ENCODE data around the gene MYL12B.

MYL12B gene

GRCh38 chr18:3230401-3231334 is 31.3 kb upstream of the MYL12B start:
- no peaks in the 10 kb centered on the region for H3K36me3 ChIP-seq (ENCODE audit: control insufficient read depth in 2 of 2, insufficient read depth in 1 of 2, low read length in 2 of 2)
- H3K4me3 ChIP-seq (ENCODE audit: low read depth, low read length), result no peak overlapping the region
- ChIA-PET CTCF (no interaction called here), POLR2A (interaction anchor here (0.7 kb wide), 1 partner anchor 407 kb away, joined by 3 read pairs; no protein-coding TSS in a partner anchor)
- H3K9me3 ChIP-seq (ENCODE audit: control insufficient read depth, insufficient read depth, low read depth, low read length), result no peaks in the 10 kb centered on the region
- no peak overlapping the region for H3K27ac ChIP-seq (ENCODE audit: extremely low read depth, low read depth, low read length)
- TF ChIP-seq ZNF768 (tag by site-specific recombination; IDR thresholded peaks at IDR 0.05) (peak; percentile 39; the same call in 1 of the 2 replicates), ZBTB10 (tag by site-specific recombination; IDR thresholded peaks at IDR 0.05) (no peak)
- no peaks in the 10 kb centered on the region for H3K4me1 ChIP-seq (ENCODE audit: control insufficient read depth, insufficient read depth, low read length)

DNA sequence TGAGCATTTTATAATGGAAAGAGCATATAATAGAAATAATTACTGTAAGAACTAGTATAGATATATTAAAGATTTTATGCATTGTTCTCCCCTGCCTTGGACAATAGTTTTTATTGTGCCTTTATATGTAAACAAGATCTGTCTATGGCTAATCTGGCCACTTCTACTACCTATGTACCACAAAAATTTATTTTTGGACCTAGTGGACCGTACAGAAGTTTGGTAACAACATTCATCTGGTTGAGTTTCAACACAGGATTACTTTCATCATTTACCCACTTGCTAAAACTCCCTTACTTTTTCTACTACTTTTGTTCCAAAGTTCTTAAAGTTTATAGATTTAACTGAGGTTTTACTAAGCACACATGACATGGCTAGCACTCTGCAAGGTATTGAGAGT is 28.9 kb upstream of the MYL12B start:
- H3K9me3 ChIP-seq (ENCODE audit: control insufficient read depth, insufficient read depth, low read depth, low read length), result no peaks in the 10 kb centered on the region
- H3K4me1 ChIP-seq (ENCODE audit: control insufficient read depth, insufficient read depth, low read length), result no peaks in the 10 kb centered on the region
- no peak overlapping the region for H3K27ac ChIP-seq (ENCODE audit: extremely low read depth, low read depth, low read length)
- ChIA-PET CTCF (interaction anchor here (0.6 kb wide), 1 partner anchor 13 kb away, joined by 3 read pairs; no protein-coding TSS in a partner anchor), POLR2A (no interaction called here)
- no peak overlapping the region for H3K4me3 ChIP-seq (ENCODE audit: low read depth, low read length)
- TF ChIP-seq ZNF610 (tag by site-specific recombination; IDR thresholded peaks at IDR 0.05; ENCODE audit: borderline replicate concordance), result no peak
- no peak for TF ChIP-seq ZNF354C (tag by site-specific recombination; IDR thresholded peaks at IDR 0.05; ENCODE audit: borderline replicate concordance, low read depth)
- no peak for TF ChIP-seq ZNF292 (tag by site-specific recombination; IDR thresholded peaks at IDR 0.05; ENCODE audit: borderline replicate concordance, low read depth)
- no peak for TF ChIP-seq ZNF18 (tag by site-specific recombination; IDR thresholded peaks at IDR 0.05)
- TF ChIP-seq ZNF140 (tag by site-specific recombination; IDR thresholded peaks at IDR 0.05), result no peak
- TF ChIP-seq ZNF426 (tag by site-specific recombination; IDR thresholded peaks at IDR 0.05), result no peak
- TF ChIP-seq ZNF626 (tag by site-specific recombination; IDR thresholded peaks at IDR 0.05), result no peak
- no peaks in the 10 kb centered on the region for H3K36me3 ChIP-seq (ENCODE audit: control insufficient read depth in 2 of 2, insufficient read depth in 1 of 2, low read length in 2 of 2)

GRCh38 chr18:3233433-3234168 is 28.3 kb upstream of the MYL12B start:
- TF ChIP-seq ZNF223 (tag by site-specific recombination; IDR thresholded peaks at IDR 0.05), result no peak
- TF ChIP-seq ZNF211 (tag by site-specific recombination; IDR thresholded peaks at IDR 0.05; ENCODE audit: low read depth), result no peak
- TF ChIP-seq, protein P1, sequence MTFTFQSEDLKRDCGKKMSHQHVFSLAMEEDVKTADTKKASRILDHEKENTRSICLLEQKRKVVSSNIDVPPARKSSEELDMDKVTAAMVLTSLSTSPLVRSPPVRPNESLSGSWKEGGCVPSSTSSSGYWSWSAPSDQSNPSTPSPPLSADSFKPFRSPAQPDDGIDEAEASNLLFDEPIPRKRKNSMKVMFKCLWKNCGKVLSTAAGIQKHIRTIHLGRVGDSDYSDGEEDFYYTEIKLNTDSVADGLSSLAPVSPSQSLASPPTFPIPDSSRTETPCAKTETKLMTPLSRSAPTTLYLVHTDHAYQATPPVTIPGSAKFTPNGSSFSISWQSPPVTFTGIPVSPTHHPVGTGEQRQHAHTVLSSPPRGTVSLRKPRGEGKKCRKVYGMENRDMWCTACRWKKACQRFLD (tag by site-specific recombination; IDR thresholded peaks at IDR 0.05), result no peak
- no peak for TF ChIP-seq ZNF311 (tag by site-specific recombination; IDR thresholded peaks at IDR 0.05; ENCODE audit: borderline replicate concordance)
- no peak for TF ChIP-seq ZBTB7A (tag by site-specific recombination; IDR thresholded peaks at IDR 0.05; ENCODE audit: low read depth)
- TF ChIP-seq ZNF398 (tag by site-specific recombination; IDR thresholded peaks at IDR 0.05), result no peak
- TF ChIP-seq ZNF473 (tag by site-specific recombination; IDR thresholded peaks at IDR 0.05), result no peak
- TF ChIP-seq ZNF248 (tag by site-specific recombination; IDR thresholded peaks at IDR 0.05), result no peak
- Histone ChIP-seq H3K4me1 (ENCODE audit: control insufficient read depth, insufficient read depth, low read length) (no peaks in the 10 kb centered on the region), H3K9me3 (ENCODE audit: control insufficient read depth, insufficient read depth, low read depth, low read length) (no peaks in the 10 kb centered on the region), H3K4me3 (ENCODE audit: low read depth, low read length) (no peak overlapping the region), H3K36me3 (ENCODE audit: control insufficient read depth in 2 of 2, insufficient read depth in 1 of 2, low read length in 2 of 2) (no peaks in the 10 kb centered on the region), H3K27ac (ENCODE audit: extremely low read depth, low read depth, low read length) (no peak overlapping the region)
- ChIA-PET CTCF (interaction anchor here (0.6 to 1.4 kb wide), 3 partner anchors 13 to 265 kb away, joined by 3 to 6 read pairs (median 5); no protein-coding TSS in a partner anchor), POLR2A (interaction anchor here (0.7 to 1.5 kb wide), 2 partner anchors 14 to 15 kb away, joined by 3 read pairs; partner anchors contain the start of gene MYL12A)

Measured in HEK293 (cell line).